HFF-Myc (cell line): ENCODE data around the gene FOXD4L1.
"Not testable (repeated sequence)": the region's sequence is repeated elsewhere in the genome, so short reads cannot be mapped to it uniquely, and the experiment has no call there.

Source experiments
- DNase-seq: peaks from one replicate; pipeline ENCODE4 v3.0.0-alpha.2; 2011; ENCODE audit warnings: low read depth; ENCODE audit errors: extremely low read depth
- H3K4me3 ChIP-seq: replicated peaks from 2 replicates; pipeline ENCODE4 v1.5.1; 2011; ENCODE audit warnings: low read depth, mild to moderate bottlenecking, control low read depth, low read length

Gene FOXD4L1

DNA sequence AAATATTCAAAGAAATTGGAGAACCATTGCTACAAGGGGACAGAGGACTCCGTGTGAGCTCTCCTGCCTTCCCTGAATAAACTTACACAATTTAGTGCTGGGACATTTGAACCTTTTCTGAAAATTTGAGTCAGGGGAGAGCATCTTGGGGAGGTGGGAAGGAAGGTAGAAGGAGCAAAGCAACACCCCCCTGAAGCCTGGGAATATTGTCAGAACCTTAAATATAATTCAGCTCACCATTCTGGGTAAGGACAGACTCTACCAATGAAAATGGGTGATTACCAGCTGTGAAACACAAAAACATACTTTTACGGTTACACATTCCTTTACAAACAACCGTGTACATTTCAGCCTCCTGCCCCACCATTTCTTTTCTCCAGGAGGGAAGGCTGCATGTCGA lies at the start of gene FOXD4L1:
Gene FOXD4L1, plus strand, starts transcription at position 301 of the 400 bp plus-strand sequence. CDS start 592 bp downstream, outside the sequence.
- DNase-seq = not testable (repeated sequence)

DNA sequence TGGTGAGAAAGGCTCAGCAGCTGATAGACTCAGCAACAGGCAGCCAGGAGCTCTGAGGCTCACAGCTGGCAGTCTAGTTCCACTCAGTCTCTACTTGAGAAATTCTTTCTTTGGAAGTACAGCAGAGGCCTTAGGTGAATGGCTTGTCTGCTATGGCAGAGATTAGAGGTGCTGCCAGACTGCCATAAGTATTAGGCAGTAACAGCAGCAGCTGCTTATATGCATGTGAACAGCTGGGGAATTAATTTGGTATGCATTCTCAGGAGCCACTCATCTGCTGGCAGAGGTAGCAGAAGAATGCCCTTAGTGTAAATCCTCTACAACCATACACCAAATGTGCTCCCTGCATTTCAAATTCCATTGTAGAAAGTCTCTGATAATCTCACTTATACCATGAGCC lies 32.7 kb upstream of the FOXD4L1 start:
- not testable (repeated sequence) for H3K4me3 ChIP-seq, DNase-seq

More for the DNA sequence above, at the start of gene FOXD4L1:
- not testable (repeated sequence) for H3K4me3 ChIP-seq

GRCh38 chr2:113476688-113477368 lies 21.6 kb upstream of the FOXD4L1 start:
- DNase-seq, H3K4me3 ChIP-seq: not testable (repeated sequence)

DNA sequence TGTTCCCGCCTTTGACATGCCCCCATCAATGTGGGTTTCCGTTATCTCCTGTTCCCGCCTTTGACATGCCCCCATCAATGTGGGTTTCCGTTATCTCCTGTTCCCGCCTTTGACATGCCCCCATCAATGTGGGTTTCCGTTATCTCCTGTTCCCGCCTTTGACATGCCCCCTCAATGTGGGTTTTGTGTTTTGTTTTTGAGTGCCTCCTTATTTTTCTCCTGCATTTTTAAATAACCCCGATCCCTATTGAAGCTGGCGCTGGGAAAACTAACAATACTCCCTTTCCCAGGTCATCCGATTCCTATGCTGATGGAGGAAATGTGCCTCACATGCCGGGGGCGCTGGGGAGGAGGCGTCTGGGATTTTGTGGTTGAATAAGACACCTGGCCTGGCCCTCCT lies 1.9 kb upstream of the FOXD4L1 start:
- not testable (repeated sequence) for DNase-seq

GRCh38 chr2:113499019-113499885 lies 787 bp downstream of the FOXD4L1 start:
- not testable (repeated sequence) for DNase-seq, H3K4me3 ChIP-seq

More for the DNA sequence above, 1.9 kb upstream of the FOXD4L1 start:
- H3K4me3 ChIP-seq = not testable (repeated sequence)

DNA sequence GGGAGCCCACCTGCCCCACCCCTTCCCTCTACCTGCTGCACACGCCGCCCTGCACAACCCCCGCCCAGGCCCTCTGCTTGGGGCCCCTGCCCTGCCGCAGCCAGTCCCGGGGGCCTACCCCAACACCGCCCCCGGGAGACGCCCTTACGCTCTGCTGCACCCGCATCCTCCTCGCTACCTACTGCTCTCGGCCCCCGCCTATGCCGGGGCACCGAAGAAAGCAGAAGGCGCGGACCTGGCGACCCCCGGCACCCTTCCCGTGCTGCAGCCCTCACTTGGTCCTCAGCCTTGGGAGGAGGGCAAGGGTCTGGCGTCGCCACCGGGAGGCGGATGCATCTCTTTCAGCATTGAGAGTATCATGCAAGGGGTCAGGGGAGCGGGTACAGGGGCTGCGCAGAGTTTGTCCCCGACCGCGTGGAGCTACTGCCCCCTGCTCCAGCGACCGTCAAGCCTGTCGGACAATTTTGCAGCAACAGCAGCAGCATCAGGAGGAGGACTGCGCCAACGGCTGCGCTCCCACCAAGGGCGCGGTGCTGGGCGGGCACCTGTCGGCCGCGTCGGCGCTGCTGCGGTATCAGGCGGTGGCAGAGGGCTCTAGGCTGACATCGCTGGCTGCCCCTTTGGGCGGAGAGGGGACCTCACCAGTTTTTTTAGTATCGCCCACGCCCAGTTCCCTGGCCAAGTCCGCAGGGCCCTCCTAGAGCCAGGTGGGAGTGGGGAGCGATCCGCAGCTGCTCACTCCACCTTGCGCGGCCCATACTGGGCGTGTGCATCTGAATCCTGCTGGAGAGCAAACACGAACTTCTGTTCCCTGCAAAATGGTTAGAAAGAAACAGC lies 1.6 kb downstream of the FOXD4L1 start:
- DNase-seq, H3K4me3 ChIP-seq: not testable (repeated sequence)

GRCh38 chr2:113500723-113501038 lies 2.2 kb downstream of the FOXD4L1 start:
- H3K4me3 ChIP-seq, DNase-seq: not testable (repeated sequence)

GRCh38 chr2:113502216-113503093 lies 4.0 kb downstream of the FOXD4L1 start:
- peak overlapping the region; percentile 28 for H3K4me3 ChIP-seq
- DNase-seq = not testable (repeated sequence)

GRCh38 chr2:113503094-113504042 lies 4.9 kb downstream of the FOXD4L1 start:
- H3K4me3 ChIP-seq = peak overlapping the region; percentile 28
- not testable (repeated sequence) for DNase-seq

- H3K4me3 ChIP-seq, DNase-seq: not testable (repeated sequence)
These were observed 5.6 kb downstream of the FOXD4L1 start for GRCh38 chr2:113504081-113504480.

DNA sequence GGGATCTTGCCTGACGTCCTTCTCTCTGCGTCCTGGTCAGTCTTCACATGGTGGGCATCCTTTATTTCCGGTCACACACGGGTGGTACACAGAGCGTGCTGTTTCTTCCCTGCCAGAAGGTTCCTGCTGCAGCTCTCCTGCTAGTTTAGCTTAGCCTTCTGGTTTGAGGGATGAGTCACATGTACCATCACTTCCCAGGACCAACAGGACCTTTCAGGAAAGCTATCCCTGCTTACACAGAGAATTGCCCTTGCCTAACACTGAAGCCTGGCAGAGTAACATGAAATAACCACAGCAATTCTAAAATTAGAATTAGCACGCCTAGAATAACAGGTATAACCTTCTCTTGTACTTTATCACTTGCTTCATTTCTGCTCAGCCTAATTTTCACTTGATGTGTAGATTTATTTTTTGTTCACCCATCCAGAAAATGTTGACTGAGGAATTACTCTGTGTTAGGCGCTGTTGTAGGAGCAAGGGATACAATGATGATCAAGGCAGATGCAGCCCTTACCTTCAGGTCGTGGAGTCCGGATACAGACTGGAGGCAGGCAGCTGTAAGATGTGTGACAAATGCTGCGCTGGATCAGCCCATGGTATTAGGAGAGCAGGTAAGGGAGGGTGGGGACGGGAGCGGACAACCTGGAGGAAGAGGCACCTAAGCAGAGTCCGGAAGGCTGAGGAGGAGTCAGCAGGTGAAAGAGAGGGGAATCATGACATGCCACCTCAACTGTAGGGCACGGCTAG lies 9.1 kb downstream of the FOXD4L1 start:
- H3K4me3 ChIP-seq, DNase-seq: not testable (repeated sequence)

DNA sequence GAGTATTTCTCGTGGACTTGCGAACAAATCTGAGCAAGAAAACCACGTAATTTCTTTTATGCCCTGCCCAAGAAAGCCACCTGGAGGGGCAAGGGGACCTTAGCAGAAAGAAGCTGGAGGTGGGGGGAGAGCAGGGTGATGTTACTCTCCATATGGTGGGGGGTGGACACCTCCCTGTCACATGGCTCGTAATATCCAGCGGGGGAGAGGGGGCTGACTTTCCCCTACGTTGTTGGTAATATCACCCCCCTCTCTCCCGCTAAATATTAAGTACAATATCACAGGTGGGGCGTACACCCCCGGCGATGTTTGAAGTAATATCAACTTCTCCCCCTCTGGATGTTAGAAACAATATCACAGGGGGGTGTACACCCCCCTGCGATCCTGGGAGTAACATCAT lies 9.7 kb downstream of the FOXD4L1 start:
- H3K4me3 ChIP-seq, DNase-seq: not testable (repeated sequence)

- not testable (repeated sequence) for DNase-seq, H3K4me3 ChIP-seq
These were observed 12.4 kb downstream of the FOXD4L1 start for GRCh38 chr2:113510913-113511312.

DNA sequence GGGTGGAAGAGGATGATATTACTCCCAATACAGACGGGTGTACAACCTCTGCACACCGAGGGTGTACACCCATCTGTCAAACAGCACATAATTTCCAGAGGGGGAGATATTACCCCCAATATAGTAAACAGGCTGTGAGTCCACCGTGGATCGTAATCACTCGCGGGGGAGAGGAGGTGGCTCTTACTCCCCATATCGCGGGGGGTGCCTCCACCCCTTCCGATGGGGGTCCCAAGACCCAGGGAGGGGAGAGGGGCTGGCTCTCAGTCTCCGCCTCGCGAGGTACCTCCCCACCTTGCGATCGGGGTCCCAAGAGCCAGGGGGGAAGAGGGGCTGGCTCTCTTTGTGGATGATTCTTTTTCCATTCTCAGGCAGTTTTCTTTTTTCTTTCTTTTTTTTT lies 13.4 kb downstream of the FOXD4L1 start:
- not testable (repeated sequence) for H3K4me3 ChIP-seq, DNase-seq

DNA sequence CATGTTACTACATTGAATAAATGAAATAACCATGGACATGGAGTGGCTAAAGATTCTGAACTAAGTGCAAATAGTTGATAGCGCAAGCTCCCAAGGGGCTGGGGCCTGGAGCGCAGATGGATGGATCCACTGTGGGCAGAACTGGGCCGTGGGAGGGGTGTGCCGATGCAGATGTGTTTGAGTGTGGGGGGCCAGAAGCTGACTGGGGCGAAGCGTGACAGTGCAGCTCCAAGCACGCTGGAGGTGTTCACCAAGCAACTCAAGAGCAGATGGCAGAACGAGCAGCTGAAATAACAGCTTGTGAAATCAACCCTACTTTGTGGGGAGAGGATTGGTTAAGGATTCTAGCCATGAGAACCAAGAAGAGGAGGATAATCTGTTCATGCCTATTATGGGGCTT lies 17.0 kb downstream of the FOXD4L1 start:
- H3K4me3 ChIP-seq, DNase-seq: not testable (repeated sequence)

DNA sequence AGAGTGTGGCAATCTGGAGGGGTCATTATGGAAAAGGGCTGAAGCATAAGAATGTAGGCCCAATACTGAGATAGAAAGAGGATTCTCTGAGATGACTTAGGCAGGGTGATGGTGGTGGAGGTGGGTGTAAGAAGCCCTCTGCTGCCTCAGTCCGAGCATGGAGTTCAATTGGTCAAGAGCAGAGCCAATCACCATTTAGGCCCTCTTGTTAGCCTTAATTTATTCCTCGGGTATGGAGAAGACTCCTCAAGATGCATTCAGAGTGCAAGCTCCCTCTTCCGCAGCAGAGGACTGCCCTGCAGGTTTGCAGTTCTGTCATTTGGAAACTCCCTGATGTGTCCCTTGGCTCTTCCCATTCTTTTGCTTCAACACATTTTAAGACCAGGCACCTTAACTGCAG lies 17.5 kb downstream of the FOXD4L1 start:
- H3K4me3 ChIP-seq, DNase-seq: not testable (repeated sequence)
